B cell (primary cell): ENCODE measurements around the gene HOXD1. TPM values are rescaled to one million over a fixed set of nuclear protein-coding genes. Genes with fewer than 3 reads are reported as not detected.

Experiments used
- ATAC-seq: fragments of 200-7000 bp; cut with Tn5 transposase; one replicate; pipeline ENCODE4 v1.10.0; 2021; ENCODE audit warnings: low read depth, mild to moderate bottlenecking, moderate number of reproducible peaks, moderate library complexity
- CTCF ChIA-PET: fragments of 350-600 bp; sonication (Branson Sonifier 250); formaldehyde crosslinking; loops from one replicate; lab custom pipeline; 2021; ENCODE audit warnings: antibody characterized with exemption, inconsistent platforms; lab: Charles Lee
- POLR2A ChIA-PET: fragments of 350-600 bp; sonication (Branson Sonifier 250); formaldehyde crosslinking; loops from one replicate; lab custom pipeline; 2021; ENCODE audit warnings: antibody characterized with exemption; lab: Charles Lee
- DNase-seq: peaks from one replicate; pipeline ENCODE4 v3.0.0; 2013
- H2AFZ ChIP-seq: 2 replicates; pipeline ENCODE4 v1.6.1; 2012; ENCODE audit warnings: mild to moderate bottlenecking, low read depth, low read length; ENCODE audit not compliant: insufficient read depth, poor library complexity, severe bottlenecking
- H3K27ac ChIP-seq, 2 donors: 1 replicate in 1 of 2; 2 replicates in 1 of 2; pipeline ENCODE4 v1.5.1; 2012 to 2013; ENCODE audit warnings: low read length in 2 of 2, mild to moderate bottlenecking in 2 of 2, moderate library complexity in 1 of 2
- H3K27me3 ChIP-seq, 4 experiments: fragments of 200-600 bp in 1 of 4; sonication (generic) in 1 of 4; replicated peaks in 1 of 4; 1 replicate in 2 of 4; 2 replicates in 2 of 4; pipeline versions ENCODE4 v1.6.1 to v1.7.0; 2013 to 2016; ENCODE audit warnings: low read length in 3 of 4, mild to moderate bottlenecking in 2 of 4, mixed read lengths in 1 of 4, moderate library complexity in 1 of 4; ENCODE audit not compliant: insufficient read depth in 4 of 4, control insufficient read depth in 3 of 4; ENCODE audit errors: control extremely low read depth in 1 of 4
- H3K36me3 ChIP-seq, 2 experiments: replicated peaks in 1 of 2; 1 replicate in 1 of 2; 2 replicates in 1 of 2; pipeline versions ENCODE4 v1.6.1 to v1.7.1; 2013; ENCODE audit warnings: low read length in 1 of 2; ENCODE audit not compliant: insufficient read depth in 2 of 2, control insufficient read depth in 1 of 2; ENCODE audit errors: control extremely low read depth in 1 of 2, extremely low read depth in 1 of 2
- H3K4me1 ChIP-seq, 2 donors: fragments of 200-600 bp in 1 of 2; sonication (generic) in 1 of 2; 1 replicate in 1 of 2; 2 replicates in 1 of 2; pipeline versions ENCODE4 v1.5.1 to v1.6.1; 2013 to 2017; ENCODE audit warnings: low read length in 2 of 2; ENCODE audit not compliant: control insufficient read depth in 2 of 2, insufficient read depth in 2 of 2
- H3K4me2 ChIP-seq: replicated peaks from 2 replicates; pipeline ENCODE3; 2012; ENCODE audit warnings: mild to moderate bottlenecking, low read depth, low read length; ENCODE audit not compliant: poor library complexity, severe bottlenecking
- H3K4me3 ChIP-seq, 5 experiments: fragments of 200-600 bp in 1 of 5; sonication (generic) in 1 of 5; 1 replicate in 3 of 5; 2 replicates in 2 of 5; pipeline versions ENCODE4 v1.5.1 to v1.7.0; 2011 to 2016; ENCODE audit warnings: low read length in 4 of 5, mild to moderate bottlenecking in 4 of 5, low read depth in 2 of 5, control low read depth in 1 of 5, moderate library complexity in 1 of 5; ENCODE audit not compliant: insufficient read depth in 1 of 5; ENCODE audit errors: control extremely low read depth in 1 of 5, extremely low read depth in 1 of 5
- H3K79me2 ChIP-seq: fragments of 200-600 bp; sonication (generic); one replicate; pipeline ENCODE4 v1.6.0; 2016; ENCODE audit warnings: low read length; ENCODE audit not compliant: control insufficient read depth, insufficient read depth
- H3K9ac ChIP-seq: fragments of 200-600 bp; sonication (generic); 2 replicates; pipeline ENCODE4 v1.6.1; 2017; ENCODE audit warnings: mild to moderate bottlenecking, low read length, moderate library complexity
- H3K9me3 ChIP-seq, 3 donors: one replicate each; pipeline versions ENCODE4 v1.6.1 to v1.7.1; 2013; ENCODE audit warnings: low read length in 2 of 3; ENCODE audit not compliant: control insufficient read depth in 2 of 3, insufficient read depth in 1 of 3; ENCODE audit errors: control extremely low read depth in 1 of 3
- H4K20me1 ChIP-seq: 2 replicates; pipeline ENCODE4 v1.6.0; 2012; ENCODE audit warnings: mild to moderate bottlenecking, low read length; ENCODE audit not compliant: insufficient read depth, control insufficient read depth, poor library complexity, severe bottlenecking
- H3K27ac Mint-ChIP-seq: one replicate; pipeline ENCODE4 v1.8.0; 2021; ENCODE audit warnings: mixed read lengths
- H3K27me3 Mint-ChIP-seq: one replicate; pipeline ENCODE4 v1.8.0; 2021; ENCODE audit warnings: mixed read lengths
- H3K4me1 Mint-ChIP-seq: one replicate; pipeline ENCODE4 v1.8.0; 2021; ENCODE audit warnings: mixed read lengths
- H3K4me3 Mint-ChIP-seq: one replicate; pipeline ENCODE4 v1.8.0; 2021; ENCODE audit warnings: mixed read lengths
- H3K9me3 Mint-ChIP-seq: one replicate; pipeline ENCODE4 v1.8.0; 2022; ENCODE audit warnings: mixed read lengths; ENCODE audit not compliant: insufficient read depth
- CTCF ChIP-seq: fragments of 200-600 bp; IDR thresholded peaks from one replicate; pipeline ENCODE4 v1.8.0; 2022; ENCODE audit warnings: antibody characterized with exemption, mild to moderate bottlenecking
- EZH2 ChIP-seq: IDR thresholded peaks from 2 replicates; pipeline ENCODE4 v1.6.1; 2012; ENCODE audit warnings: borderline replicate concordance, low read depth, mild to moderate bottlenecking, moderate library complexity, low read length; ENCODE audit not compliant: insufficient read depth, poor library complexity, severe bottlenecking
- WGBS: methylation state at CpG from one replicate; pipeline ENCODE4 v1.1.5; 2013; ENCODE audit warnings: missing lambda C conversion rate; ENCODE audit not compliant: insufficient coverage; 5-methylcytosine and 5-hydroxymethylcytosine counted together
- intact Hi-C: fragments of 100-400 bp; cut with micrococcal nuclease; formaldehyde crosslinking; loops from one replicate; pipeline ENCODE4 v1.10.0; 2022
- polyA plus RNA-seq: library from polyadenylated mRNA; depleted of rRNA; stranded (reverse); fragments of >200 nt; gene quantifications from 2 replicates; pipeline ENCODE4 v1.2.3, GENCODE V29; 2012
- total RNA-seq, 2 donors: library from RNA; stranded (reverse); fragments of 120-200 nt in 1 of 2; gene quantifications; 1 replicate in 1 of 2; 2 replicates in 1 of 2; pipeline versions ENCODE4 v1.2.3 to v1.2.4, GENCODE V29; 2013 to 2022

HOXD1 gene
- total and polyA plus RNA-seq, 2 donors (not counting 1 experiment from before 2014, with no cell fraction given), result not detected

DNA sequence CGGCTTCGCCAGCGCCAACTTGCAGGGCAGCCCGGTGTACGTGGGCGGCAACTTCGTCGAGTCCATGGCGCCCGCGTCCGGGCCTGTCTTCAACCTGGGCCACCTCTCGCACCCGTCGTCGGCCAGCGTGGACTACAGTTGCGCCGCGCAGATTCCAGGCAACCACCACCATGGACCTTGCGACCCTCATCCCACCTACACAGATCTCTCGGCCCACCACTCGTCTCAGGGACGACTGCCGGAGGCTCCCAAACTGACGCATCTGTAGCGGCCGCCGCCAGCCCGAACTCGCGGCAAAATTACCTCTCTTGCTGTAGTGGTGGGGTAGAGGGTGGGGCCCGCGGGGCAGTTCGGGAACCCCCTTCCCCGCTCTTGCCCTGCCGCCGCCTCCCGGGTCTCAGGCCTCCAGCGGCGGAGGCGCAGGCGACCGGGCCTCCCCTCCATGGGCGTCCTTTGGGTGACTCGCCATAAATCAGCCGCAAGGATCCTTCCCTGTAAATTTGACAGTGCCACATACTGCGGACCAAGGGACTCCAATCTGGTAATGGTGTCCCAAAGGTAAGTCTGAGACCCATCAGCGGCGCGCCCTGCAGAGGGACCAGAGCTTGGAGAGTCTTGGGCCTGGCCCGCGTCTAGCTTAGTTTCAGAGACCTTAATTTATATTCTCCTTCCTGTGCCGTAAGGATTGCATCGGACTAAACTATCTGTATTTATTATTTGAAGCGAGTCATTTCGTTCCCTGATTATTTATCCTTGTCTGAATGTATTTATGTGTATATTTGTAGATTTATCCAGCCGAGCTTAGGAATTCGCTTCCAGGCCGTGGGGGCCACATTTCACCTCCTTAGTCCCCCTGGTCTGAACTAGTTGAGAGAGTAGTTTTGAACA lies 16.2 kb upstream of the HOXD1 start:
- POLR2A ChIA-PET, result no interaction called here
- no peak overlapping the region for H3K4me2 ChIP-seq
- CTCF ChIA-PET, result no interaction called here
- no peaks in the 10 kb centered on the region for H3K36me3 ChIP-seq
- peaks cover 0 to 32% (median 0%) of the 10 kb centered on the region in 3 donors for H3K9me3 ChIP-seq
- no peaks in the 10 kb centered on the region for H3K9me3 Mint-ChIP-seq
- 18% methylated on average over 39 of the region's 60 CpGs for WGBS
- H3K4me3 ChIP-seq, result no peak overlapping the region
- intact Hi-C loops, result no loop called here
- H3K27ac ChIP-seq, result no peak overlapping the region
- peaks cover 3% of the 10 kb centered on the region for H3K4me1 Mint-ChIP-seq
- no peak overlapping the region for H3K27ac Mint-ChIP-seq
- no peak overlapping the region for H2AFZ ChIP-seq
- ATAC-seq (no peak), DNase-seq (no peak)
- H3K9ac ChIP-seq, result no peak overlapping the region
- H3K4me1 ChIP-seq, result peaks cover 0 to 4% of the 10 kb centered on the region in 2 donors
- TF ChIP-seq CTCF (no peak), EZH2 (no peak)
- H3K27me3 Mint-ChIP-seq, result peaks cover 74% of the 10 kb centered on the region
- H3K4me3 Mint-ChIP-seq, result no peak overlapping the region
- peaks cover 0 to 79% (median 52%) of the 10 kb centered on the region in 4 experiments for H3K27me3 ChIP-seq
- H4K20me1 ChIP-seq, result no peaks in the 10 kb centered on the region
- H3K79me2 ChIP-seq, result no peaks in the 10 kb centered on the region

- H3K4me3 Mint-ChIP-seq, result no peak overlapping the region
Measured at GRCh38 chr2:176172895-176173566, 15.4 kb upstream of the HOXD1 start.

More at GRCh38 chr2:176172895-176173566, 15.4 kb upstream of the HOXD1 start:
- Histone ChIP-seq H3K4me3 (no peak overlapping the region), H3K4me2 (no peak overlapping the region), H3K4me1 (peaks cover 4 to 6% of the 10 kb centered on the region in 2 donors), H3K27ac (no peak overlapping the region), H3K9me3 (peaks cover 0 to 32% (median 0%) of the 10 kb centered on the region in 3 donors), H4K20me1 (no peaks in the 10 kb centered on the region), H3K79me2 (no peaks in the 10 kb centered on the region), H3K27me3 (peaks cover 0 to 83% (median 51%) of the 10 kb centered on the region in 4 experiments), H3K9ac (no peak overlapping the region), H3K36me3 (no peaks in the 10 kb centered on the region), H2AFZ (no peak overlapping the region)
- intact Hi-C loops, result no loop called here
- Mint-ChIP-seq H3K4me1 (peaks cover 5% of the 10 kb centered on the region), H3K27ac (no peak overlapping the region), H3K27me3 (peaks cover 71% of the 10 kb centered on the region), H3K9me3 (no peaks in the 10 kb centered on the region)
- CTCF ChIA-PET, result no interaction called here
- ATAC-seq (no peak), DNase-seq (no peak)
- WGBS, result 24% methylated on average over 5 of the region's 14 CpGs
- TF ChIP-seq CTCF, result no peak
- no peak for TF ChIP-seq EZH2
- POLR2A ChIA-PET, result no interaction called here
